ENCODE measurements around the gene PKMYT1. TPM values are rescaled to one million over a fixed set of nuclear protein-coding genes. Genes with fewer than 3 reads are reported as not detected.

The PKMYT1 gene
- total and polyA plus RNA-seq, 2 experiments from 2014 or later: 15.6 to 21.1 TPM

DNA sequence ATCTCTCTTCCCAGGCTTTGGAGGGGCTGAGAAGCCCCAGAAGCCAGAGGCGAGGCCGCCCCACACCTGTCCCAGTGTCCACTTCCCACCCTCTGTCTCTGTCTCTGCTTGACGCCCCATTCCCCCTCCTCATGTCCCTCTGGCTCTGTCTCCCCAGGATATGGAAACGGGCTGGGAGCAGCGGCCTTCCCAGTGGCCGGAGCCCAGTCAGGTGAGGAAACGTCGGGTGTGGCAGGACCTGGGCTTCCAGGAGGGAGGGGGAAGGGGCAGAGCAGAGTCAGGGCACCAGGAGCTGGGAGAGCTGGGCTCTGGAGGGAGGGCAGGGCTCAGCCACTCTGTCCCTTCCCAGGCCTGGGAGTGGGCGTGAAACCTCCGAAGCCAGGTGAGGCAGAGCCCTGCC is 10.6 kb upstream of the PKMYT1 start:
- H3K27ac ChIP-seq: no peak overlapping the region
- WGBS, 2 experiments (ENCODE audit: low coverage in 1 of 2, low lambda C conversion rate in 2 of 2, missing lambda C conversion rate in 2 of 2): 67 to 77% methylated on average over 8 to 10 of the region's 10 CpGs

DNA sequence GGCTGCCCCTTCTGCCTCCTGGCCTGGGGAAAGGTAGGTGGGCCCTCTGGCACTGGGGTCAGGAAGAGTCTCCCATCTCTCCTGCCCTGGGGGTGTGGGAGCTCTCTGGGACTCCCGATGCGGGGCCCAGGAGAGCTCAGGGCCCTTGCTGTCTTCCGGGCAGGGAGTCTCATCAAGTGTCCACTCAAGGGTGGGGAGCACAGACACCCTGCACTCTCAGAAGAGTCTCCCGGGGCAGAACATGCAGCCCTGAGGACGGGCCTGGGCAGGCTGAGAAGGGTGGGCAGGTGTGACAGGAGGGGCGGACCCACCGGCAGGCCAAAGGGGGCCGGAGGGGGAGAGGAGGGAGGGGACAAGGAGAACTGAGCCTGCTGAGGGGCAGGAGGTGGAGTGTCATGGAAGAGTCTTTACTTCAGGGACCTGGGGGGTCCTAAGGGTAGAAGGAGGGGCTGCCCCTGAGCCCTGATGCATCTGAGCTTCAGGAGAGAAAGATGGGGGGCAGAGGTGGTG is 8.4 kb upstream of the PKMYT1 start:
- Histone ChIP-seq H4K20me1 (ENCODE audit: insufficient read depth) (no peaks in the 10 kb centered on the region), H3K4me3 (no peak overlapping the region), H3K9me3 (ENCODE audit: low read depth) (no peaks in the 10 kb centered on the region), H3K36me3 (ENCODE audit: low read depth) (no peaks in the 10 kb centered on the region), H3K9me2 (ENCODE audit: insufficient read depth) (no peaks in the 10 kb centered on the region), H2AFZ (no peak overlapping the region), H3K27ac (no peak overlapping the region), H3K27me3 (replicated peaks; ENCODE audit: insufficient read depth) (no peaks in the 10 kb centered on the region; the same call in 1 of the 2 replicates), H3K79me2 (ENCODE audit: insufficient read depth) (no peaks in the 10 kb centered on the region), H3K4me2 (ENCODE audit: unreplicated experiment) (no peak overlapping the region), H3K4me1 (ENCODE audit: insufficient read depth) (no peaks in the 10 kb centered on the region), H3F3A (ENCODE audit: insufficient read depth) (no peaks in the 10 kb centered on the region), H3K9ac (no peak overlapping the region)
- no peak for DNase-seq
- 49 to 54% methylated on average over 7 to 8 of the region's 8 CpGs for WGBS, 2 experiments (ENCODE audit: low coverage in 1 of 2, low lambda C conversion rate in 2 of 2, missing lambda C conversion rate in 2 of 2)
- TF ChIP-seq EZH2phosphoT487 (IDR thresholded peaks at IDR 0.05; ENCODE audit: insufficient read depth, low read depth): no peak
- TF ChIP-seq EZH2 (IDR thresholded peaks at IDR 0.05; ENCODE audit: insufficient read depth, poor library complexity, severe bottlenecking): no peak
- in situ Hi-C loops (cut with MboI): no loop called here

More for the DNA sequence above, 10.6 kb upstream of the PKMYT1 start:
- no peak overlapping the region for H3K9ac ChIP-seq
- in situ Hi-C loops (cut with MboI): no loop called here
- no peaks in the 10 kb centered on the region for H3K36me3 ChIP-seq (ENCODE audit: low read depth)
- no peaks in the 10 kb centered on the region for H3K9me3 ChIP-seq (ENCODE audit: low read depth)
- H4K20me1 ChIP-seq (ENCODE audit: insufficient read depth): no peaks in the 10 kb centered on the region
- no peak overlapping the region for H3K4me3 ChIP-seq
- no peaks in the 10 kb centered on the region for H3K79me2 ChIP-seq (ENCODE audit: insufficient read depth)
- H3F3A ChIP-seq (ENCODE audit: insufficient read depth): no peaks in the 10 kb centered on the region
- H3K4me2 ChIP-seq (ENCODE audit: unreplicated experiment): no peak overlapping the region
- H2AFZ ChIP-seq: no peak overlapping the region
- H3K4me1 ChIP-seq (ENCODE audit: insufficient read depth): no peaks in the 10 kb centered on the region
- TF ChIP-seq EZH2 (IDR thresholded peaks at IDR 0.05; ENCODE audit: insufficient read depth, poor library complexity, severe bottlenecking): no peak
- TF ChIP-seq EZH2phosphoT487 (IDR thresholded peaks at IDR 0.05; ENCODE audit: insufficient read depth, low read depth): no peak
- H3K27me3 ChIP-seq (replicated peaks; ENCODE audit: insufficient read depth): no peaks in the 10 kb centered on the region; the same call in 1 of the 2 replicates
- no peaks in the 10 kb centered on the region for H3K9me2 ChIP-seq (ENCODE audit: insufficient read depth)
- DNase-seq: no peak

DNA sequence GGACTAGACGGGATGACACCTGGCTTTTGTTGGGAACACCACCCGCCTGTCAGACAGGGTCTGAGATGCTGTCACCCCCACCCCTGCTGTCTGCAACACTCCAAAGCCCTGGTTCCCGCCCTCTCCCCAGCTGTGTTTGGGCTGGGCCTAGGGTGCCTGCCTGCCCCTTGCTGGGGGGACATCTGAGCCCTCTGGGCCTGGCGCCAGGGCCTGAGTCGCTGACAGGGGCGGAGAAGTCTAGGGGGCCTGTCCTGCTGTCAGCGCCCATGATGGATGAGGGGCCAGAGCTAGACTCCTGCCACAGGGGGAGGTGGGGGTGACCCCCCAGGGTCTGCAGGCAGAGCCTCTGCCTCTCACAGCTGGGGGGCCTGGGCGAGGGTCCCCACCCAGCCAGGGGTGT is 7.6 kb upstream of the PKMYT1 start:
- no peaks in the 10 kb centered on the region for H3K9me2 ChIP-seq (ENCODE audit: insufficient read depth)
- no peak overlapping the region for H2AFZ ChIP-seq
- no peak overlapping the region for H3K4me3 ChIP-seq
- H3K79me2 ChIP-seq (ENCODE audit: insufficient read depth): no peaks in the 10 kb centered on the region
- no peaks in the 10 kb centered on the region for H3K9me3 ChIP-seq (ENCODE audit: low read depth)
- H3K27ac ChIP-seq: no peak overlapping the region
- DNase-seq: no peak
- no peaks in the 10 kb centered on the region for H3F3A ChIP-seq (ENCODE audit: insufficient read depth)
- H3K9ac ChIP-seq: no peak overlapping the region
- no peak overlapping the region for H3K4me2 ChIP-seq (ENCODE audit: unreplicated experiment)
- H3K36me3 ChIP-seq (ENCODE audit: low read depth): no peaks in the 10 kb centered on the region
- H3K27me3 ChIP-seq (replicated peaks; ENCODE audit: insufficient read depth): no peaks in the 10 kb centered on the region; the same call in 1 of the 2 replicates
- H4K20me1 ChIP-seq (ENCODE audit: insufficient read depth): no peaks in the 10 kb centered on the region
- no peak for TF ChIP-seq EZH2phosphoT487 (IDR thresholded peaks at IDR 0.05; ENCODE audit: insufficient read depth, low read depth)
- no peak for TF ChIP-seq EZH2 (IDR thresholded peaks at IDR 0.05; ENCODE audit: insufficient read depth, poor library complexity, severe bottlenecking)
- no peaks in the 10 kb centered on the region for H3K4me1 ChIP-seq (ENCODE audit: insufficient read depth)
- 30 to 46% methylated on average over 5 to 8 of the region's 8 CpGs for WGBS, 2 experiments (ENCODE audit: low coverage in 1 of 2, low lambda C conversion rate in 2 of 2, missing lambda C conversion rate in 2 of 2)
- in situ Hi-C loops (cut with MboI): no loop called here

DNA sequence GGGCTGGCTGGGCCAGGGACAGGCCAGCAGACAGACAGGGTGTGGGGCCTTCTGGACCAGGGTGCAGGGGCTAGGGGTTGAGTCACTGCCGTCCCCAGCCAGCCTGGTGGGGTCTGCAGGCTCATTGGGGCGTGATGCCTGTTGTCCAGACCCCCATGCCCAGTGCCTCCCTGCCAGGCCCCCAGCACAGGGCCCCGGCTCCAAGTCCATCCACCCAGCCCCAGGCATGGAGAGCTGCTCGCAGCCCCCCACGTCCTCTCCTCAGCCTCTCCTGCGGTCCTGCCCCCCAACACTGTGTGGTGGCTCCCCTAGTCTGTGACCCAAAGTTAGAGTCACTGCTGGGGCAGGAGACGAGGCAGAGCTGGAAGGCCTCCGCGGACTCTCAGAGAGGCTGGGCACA is 7.0 kb upstream of the PKMYT1 start:
- Histone ChIP-seq H2AFZ (no peak overlapping the region), H3K36me3 (ENCODE audit: low read depth) (no peaks in the 10 kb centered on the region), H3K4me2 (ENCODE audit: unreplicated experiment) (no peak overlapping the region), H3K9me2 (ENCODE audit: insufficient read depth) (no peaks in the 10 kb centered on the region), H4K20me1 (ENCODE audit: insufficient read depth) (no peaks in the 10 kb centered on the region), H3K9me3 (ENCODE audit: low read depth) (no peaks in the 10 kb centered on the region), H3K9ac (no peak overlapping the region), H3K4me1 (ENCODE audit: insufficient read depth) (no peaks in the 10 kb centered on the region), H3K27ac (no peak overlapping the region), H3K4me3 (no peak overlapping the region), H3F3A (ENCODE audit: insufficient read depth) (no peaks in the 10 kb centered on the region), H3K27me3 (replicated peaks; ENCODE audit: insufficient read depth) (no peaks in the 10 kb centered on the region; the same call in 1 of the 2 replicates), H3K79me2 (ENCODE audit: insufficient read depth) (no peaks in the 10 kb centered on the region)
- 65 to 73% methylated on average over 8 of the region's 9 CpGs for WGBS, 2 experiments (ENCODE audit: low coverage in 1 of 2, low lambda C conversion rate in 2 of 2, missing lambda C conversion rate in 2 of 2)
- no peak for TF ChIP-seq EZH2 (IDR thresholded peaks at IDR 0.05; ENCODE audit: insufficient read depth, poor library complexity, severe bottlenecking)
- no peak for TF ChIP-seq EZH2phosphoT487 (IDR thresholded peaks at IDR 0.05; ENCODE audit: insufficient read depth, low read depth)
- no peak for DNase-seq
- in situ Hi-C loops (cut with MboI): no loop called here
